Astrocyte of the cerebellum (primary cell): ENCODE measurements around the gene SUSD6.
A peak's percentile ranks its signal among the peaks of the same experiment; 100 is the strongest.
"Not testable (repeated sequence)": the region's sequence is repeated elsewhere in the genome, so short reads cannot be mapped to it uniquely, and the experiment has no call there.

Experiments used
- DNase-seq: peaks from one replicate; pipeline ENCODE4 v3.0.0-alpha.2; 2011; ENCODE audit warnings: low read depth
- H3K4me3 ChIP-seq: 2 replicates; pipeline ENCODE4 v1.5.1; 2011; ENCODE audit warnings: mild to moderate bottlenecking, low read depth, low read length, moderate library complexity
- in situ Hi-C: cut with HindIII; loops from 2 replicates; pipeline ENCODE4 v1.10.0; 2017; ENCODE audit warnings: low sequenced_read_pairs
- TF ChIP-seq, protein P1 (sequence below): IDR thresholded peaks from 2 replicates; pipeline ENCODE4 v1.5.1; 2012; ENCODE audit warnings: low read length, low read depth, moderate library complexity, mild to moderate bottlenecking; ENCODE audit errors: missing control alignments

Gene SUSD6

DNA sequence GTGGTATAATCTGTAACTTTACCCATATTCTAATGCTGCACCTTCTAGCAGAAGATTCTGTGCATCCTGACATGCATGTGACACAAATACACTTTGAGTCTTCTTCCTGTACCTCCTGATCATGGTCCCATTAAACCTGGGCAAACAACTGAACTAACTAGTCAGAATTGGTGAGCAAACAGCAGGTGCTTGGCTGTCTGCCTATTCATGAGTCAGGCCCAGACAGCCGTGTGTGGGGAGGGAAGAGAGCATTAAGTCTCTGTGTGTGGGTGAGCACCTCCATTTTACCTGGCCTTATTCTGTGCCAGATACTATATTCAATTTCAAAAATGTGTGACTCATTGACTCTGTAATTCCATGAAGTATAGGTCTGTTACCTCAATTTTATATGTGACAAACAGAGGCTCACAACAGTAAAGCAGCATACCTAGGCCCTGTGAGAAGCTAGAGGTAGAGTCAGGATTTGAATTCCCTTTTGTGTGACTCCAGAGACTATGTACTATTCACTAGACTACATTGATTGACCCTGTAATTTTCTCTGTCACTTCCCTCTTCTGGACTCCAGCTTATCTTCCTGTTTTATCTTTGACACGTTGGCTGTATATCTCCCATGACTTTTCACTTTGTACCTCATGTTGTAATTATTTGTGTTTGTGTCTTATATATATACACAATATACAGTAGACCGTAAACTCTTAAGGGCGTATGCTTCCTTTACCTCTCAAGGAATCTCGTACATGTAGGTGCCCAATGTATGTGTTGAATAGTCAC is 32.2 kb downstream of the SUSD6 start:
- in situ Hi-C loops = no loop called here

DNA sequence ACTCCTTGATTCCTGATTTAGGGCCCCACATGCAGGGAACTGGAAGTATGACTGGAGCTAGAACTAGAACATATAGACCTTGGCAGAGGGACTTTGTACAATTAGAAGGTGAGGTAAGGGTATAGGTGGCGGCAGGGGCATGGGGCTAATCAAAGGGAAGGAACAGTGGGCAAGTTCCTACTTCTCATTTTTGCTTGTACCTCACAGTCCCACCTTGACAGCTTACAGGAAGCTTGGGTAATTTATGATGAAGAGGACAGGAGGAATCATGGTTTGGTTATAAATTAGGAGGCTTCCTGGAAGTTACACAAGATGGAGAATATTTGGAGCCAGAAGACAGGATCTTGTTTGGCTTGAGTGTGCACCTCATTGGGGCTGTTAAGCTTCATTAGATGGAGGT is 33.4 kb downstream of the SUSD6 start:
- TF ChIP-seq, protein P1, sequence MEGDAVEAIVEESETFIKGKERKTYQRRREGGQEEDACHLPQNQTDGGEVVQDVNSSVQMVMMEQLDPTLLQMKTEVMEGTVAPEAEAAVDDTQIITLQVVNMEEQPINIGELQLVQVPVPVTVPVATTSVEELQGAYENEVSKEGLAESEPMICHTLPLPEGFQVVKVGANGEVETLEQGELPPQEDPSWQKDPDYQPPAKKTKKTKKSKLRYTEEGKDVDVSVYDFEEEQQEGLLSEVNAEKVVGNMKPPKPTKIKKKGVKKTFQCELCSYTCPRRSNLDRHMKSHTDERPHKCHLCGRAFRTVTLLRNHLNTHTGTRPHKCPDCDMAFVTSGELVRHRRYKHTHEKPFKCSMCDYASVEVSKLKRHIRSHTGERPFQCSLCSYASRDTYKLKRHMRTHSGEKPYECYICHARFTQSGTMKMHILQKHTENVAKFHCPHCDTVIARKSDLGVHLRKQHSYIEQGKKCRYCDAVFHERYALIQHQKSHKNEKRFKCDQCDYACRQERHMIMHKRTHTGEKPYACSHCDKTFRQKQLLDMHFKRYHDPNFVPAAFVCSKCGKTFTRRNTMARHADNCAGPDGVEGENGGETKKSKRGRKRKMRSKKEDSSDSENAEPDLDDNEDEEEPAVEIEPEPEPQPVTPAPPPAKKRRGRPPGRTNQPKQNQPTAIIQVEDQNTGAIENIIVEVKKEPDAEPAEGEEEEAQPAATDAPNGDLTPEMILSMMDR = no peak
- no peak for DNase-seq
- H3K4me3 ChIP-seq = no peak overlapping the region
- in situ Hi-C loops = loop anchor here (5.0 kb wide), 1 partner anchor 48 kb away; no protein-coding TSS in a partner anchor

More for the DNA sequence above, 32.2 kb downstream of the SUSD6 start:
- TF ChIP-seq, protein P1 = no peak
- DNase-seq = peak; percentile 62
- no peak overlapping the region for H3K4me3 ChIP-seq

DNA sequence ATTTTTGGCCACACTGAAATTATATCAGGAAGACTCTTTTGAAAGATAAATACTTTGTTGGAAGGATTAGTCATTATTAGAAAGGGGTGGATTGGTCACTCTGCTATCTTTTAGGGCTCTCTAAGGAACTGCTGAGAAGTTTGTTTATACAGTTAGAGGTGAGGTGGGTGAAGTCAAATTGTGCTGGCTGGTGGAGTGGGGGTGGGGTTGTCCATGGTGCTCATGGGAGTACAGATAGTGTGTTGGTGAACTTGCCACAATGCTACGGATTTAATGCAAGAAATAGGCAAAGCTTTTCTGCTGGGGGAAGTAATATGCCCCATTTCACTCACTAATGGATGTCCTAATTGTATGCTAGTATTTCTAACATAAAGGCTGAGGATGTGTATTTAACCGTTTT is 35.8 kb downstream of the SUSD6 start:
- no peak for DNase-seq
- TF ChIP-seq, protein P1 = no peak
- no peak overlapping the region for H3K4me3 ChIP-seq
- in situ Hi-C loops = loop anchor here (5.0 kb wide), 1 partner anchor 50 kb away; no protein-coding TSS in a partner anchor

DNA sequence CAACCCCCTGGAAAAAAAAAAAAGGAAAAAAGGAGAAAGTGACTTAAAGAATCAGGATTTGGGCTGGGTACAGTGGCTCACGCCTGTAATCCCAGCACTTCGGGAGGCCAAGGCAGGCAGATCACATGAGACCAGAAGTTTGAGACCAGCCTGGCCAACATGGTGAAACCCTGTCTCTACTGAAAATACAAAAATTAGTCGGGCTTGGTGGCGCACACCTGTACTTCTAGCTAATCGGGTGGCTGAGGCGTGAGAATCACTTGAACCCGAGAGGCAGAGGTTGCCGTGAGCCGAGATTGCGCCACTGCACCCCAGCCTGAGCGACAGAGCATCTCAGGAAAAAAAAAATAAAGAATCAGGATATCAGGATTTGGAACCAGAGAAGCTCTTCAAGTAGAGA is 36.2 kb downstream of the SUSD6 start:
- H3K4me3 ChIP-seq, DNase-seq: not testable (repeated sequence)
- in situ Hi-C loops = loop anchor here (5.0 kb wide), 1 partner anchor 50 kb away; no protein-coding TSS in a partner anchor

DNA sequence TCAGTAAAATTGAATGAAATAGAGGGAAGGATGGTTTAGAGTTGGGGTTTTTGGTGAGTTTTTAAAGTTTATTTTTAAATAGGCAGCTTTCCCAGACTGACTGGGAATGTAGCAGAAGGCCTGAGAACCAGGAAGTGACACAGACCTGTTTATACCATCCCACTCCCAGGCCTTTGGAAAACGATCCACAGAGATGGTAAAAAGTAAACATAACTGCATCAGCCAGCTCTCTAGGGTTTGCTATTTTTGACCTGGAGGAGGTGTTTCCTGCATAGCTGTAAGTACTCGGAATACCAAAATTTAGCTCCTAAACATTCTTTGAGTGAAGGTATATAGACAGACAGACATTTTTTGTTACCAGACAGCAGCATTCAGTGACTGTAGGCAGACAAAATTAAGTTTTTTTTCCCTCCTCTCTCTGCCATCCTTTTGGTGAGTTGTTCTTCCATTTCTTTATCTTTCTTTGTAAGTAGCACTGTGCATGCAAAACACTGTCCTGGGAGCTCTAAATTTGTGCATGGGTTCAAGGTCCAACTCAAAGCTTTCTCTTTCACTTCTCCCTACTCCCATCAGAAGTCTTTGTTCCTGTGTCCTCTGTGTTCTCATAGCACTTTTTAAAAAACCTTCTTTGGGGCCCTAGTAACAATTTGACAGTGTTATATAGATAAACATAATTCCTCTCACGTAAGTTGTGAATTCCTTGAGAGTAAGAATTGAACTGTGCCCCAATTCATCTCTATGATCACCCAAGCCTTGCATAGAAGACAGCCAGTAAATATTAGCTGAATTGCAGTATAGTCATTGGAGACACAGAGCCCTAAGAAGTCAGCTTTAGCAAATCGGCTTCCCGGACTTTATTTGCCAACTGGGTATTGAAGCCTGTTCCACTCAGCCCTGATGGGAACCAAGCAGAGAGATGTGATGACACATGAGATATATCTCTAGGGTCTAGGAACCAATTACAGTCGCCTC is 37.4 kb downstream of the SUSD6 start:
- DNase-seq = no peak
- H3K4me3 ChIP-seq = no peak overlapping the region
- in situ Hi-C loops = loop anchor here (5.0 kb wide), 1 partner anchor 51 kb away; no protein-coding TSS in a partner anchor
- TF ChIP-seq, protein P1 = no peak

DNA sequence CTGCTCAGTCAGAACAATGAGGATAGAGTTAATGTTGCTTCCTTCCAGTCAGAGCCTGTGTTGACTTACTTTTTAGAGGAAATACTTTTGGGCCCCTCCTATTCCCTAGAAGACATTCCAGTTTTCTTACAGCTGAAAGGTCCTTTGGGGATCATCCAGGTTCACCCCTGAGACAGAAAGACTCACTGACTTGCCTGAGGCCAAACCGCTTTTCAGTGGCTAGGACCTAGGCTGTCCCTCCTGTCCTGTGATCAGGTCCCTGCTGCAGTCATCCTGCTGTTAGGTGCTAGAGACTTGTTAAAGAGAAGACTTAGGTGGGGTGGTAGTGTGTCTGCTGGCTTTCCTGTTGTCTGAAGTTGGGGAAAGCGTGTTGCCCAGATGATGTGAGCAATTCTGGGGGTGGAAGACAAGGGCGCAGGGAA is 39.6 kb downstream of the SUSD6 start:
- TF ChIP-seq, protein P1 = no peak
- in situ Hi-C loops = no loop called here
- H3K4me3 ChIP-seq = no peak overlapping the region
- DNase-seq = no peak

DNA sequence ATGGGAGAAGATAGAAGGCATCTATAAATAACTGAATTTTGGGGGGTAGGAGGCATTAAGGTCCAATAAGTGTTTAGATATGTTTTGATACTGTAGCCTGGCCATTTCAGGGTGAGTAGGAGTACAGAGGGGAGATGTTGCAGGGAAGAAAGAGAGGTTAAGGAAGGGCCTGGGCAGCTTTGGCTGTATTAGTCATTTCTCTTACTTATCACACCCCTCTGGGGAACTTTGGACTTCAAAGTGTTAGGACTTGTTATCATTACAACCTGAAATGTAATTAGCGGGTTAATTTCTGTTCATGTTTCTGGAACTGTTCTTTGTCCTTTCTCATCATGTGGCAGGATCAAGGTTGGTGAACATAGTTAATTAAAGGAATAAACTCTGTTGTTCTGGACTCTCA is 40.3 kb downstream of the SUSD6 start:
- no peak for DNase-seq
- in situ Hi-C loops = no loop called here
- no peak overlapping the region for H3K4me3 ChIP-seq
- TF ChIP-seq, protein P1 = no peak
